Calu3 (cell line): ENCODE measurements around the gene FRMPD4. TPM values are rescaled to one million over a fixed set of nuclear protein-coding genes. Genes with fewer than 3 reads are reported as not detected.

ENCODE experiments used
- BruUV-seq: library from RNA; stranded (reverse); fragments of 400-500 nt; replicated peaks from 2 replicates; lab custom pipeline; 2021; lab: Mats Ljungman, UMichigan
- CTCF ChIA-PET: fragments of 300-600 bp; sonication (Branson Sonifier 250); formaldehyde crosslinking; loops from one replicate; lab custom pipeline; 2022; ENCODE audit warnings: antibody characterized with exemption; lab: Charles Lee
- DNase-seq: peaks from one replicate; pipeline ENCODE4 v3.0.0; 2022
- H3K27ac Mint-ChIP-seq: one replicate; pipeline ENCODE4 v1.8.0; 2022; ENCODE audit warnings: mixed read lengths; ENCODE audit not compliant: unreplicated experiment
- H3K27me3 Mint-ChIP-seq: one replicate; pipeline ENCODE4 v1.8.0; 2022; ENCODE audit warnings: mixed read lengths; ENCODE audit not compliant: unreplicated experiment
- H3K36me3 Mint-ChIP-seq: one replicate; pipeline ENCODE4 v1.8.0; 2022; ENCODE audit warnings: mild to moderate bottlenecking, moderate library complexity, mixed read lengths; ENCODE audit not compliant: insufficient read depth, unreplicated experiment
- H3K4me1 Mint-ChIP-seq: one replicate; pipeline ENCODE4 v1.8.0; 2022; ENCODE audit warnings: mild to moderate bottlenecking, low read depth, mixed read lengths; ENCODE audit not compliant: unreplicated experiment
- H3K4me3 Mint-ChIP-seq: one replicate; pipeline ENCODE4 v1.8.0; 2022; ENCODE audit warnings: mild to moderate bottlenecking, low read depth, moderate library complexity, mixed read lengths; ENCODE audit not compliant: unreplicated experiment
- H3K9me3 Mint-ChIP-seq: one replicate; pipeline ENCODE4 v1.8.0; 2022; ENCODE audit warnings: low read depth, mixed read lengths; ENCODE audit not compliant: unreplicated experiment
- intact Hi-C: fragments of 100-400 bp; cut with micrococcal nuclease; formaldehyde crosslinking; loops from one replicate; pipeline ENCODE4 v1.10.0; 2022; ENCODE audit not compliant: unreplicated experiment
- total RNA-seq: library from RNA; stranded (reverse); gene quantifications from 2 replicates; pipeline ENCODE4 v1.2.3, GENCODE V29; 2022
- TF ChIP-seq, protein P1 (sequence below): fragments of 200-600 bp; IDR thresholded peaks from one replicate; pipeline ENCODE4 v1.8.0; 2022; ENCODE audit warnings: antibody characterized with exemption; ENCODE audit not compliant: unreplicated experiment

FRMPD4 gene
- total RNA-seq, 1 experiment from 2014 or later, result not detected

DNA sequence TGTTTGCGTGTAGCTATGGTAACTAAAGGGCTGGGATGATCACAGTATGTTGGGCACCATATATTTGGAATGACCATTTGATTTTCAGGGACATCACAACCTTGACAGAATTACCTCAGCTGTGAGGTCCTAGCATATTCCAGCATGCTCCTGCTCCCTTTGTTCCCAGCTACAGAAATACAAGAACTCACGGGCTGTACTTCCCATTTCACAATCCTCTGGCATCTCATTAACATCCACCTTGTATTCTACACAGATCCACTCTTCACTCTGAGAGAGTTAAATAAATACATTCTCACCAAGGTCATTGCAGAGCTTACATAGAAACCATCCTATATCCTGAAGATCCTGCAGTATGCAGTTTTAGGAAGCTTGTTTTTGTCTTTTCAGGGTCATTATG lies 169.7 kb downstream of the FRMPD4 start:
- Mint-ChIP-seq H3K4me1 (peaks cover 7% of the 10 kb centered on the region), H3K4me3 (no peak overlapping the region), H3K27ac (no peak overlapping the region), H3K9me3 (no peaks in the 10 kb centered on the region), H3K36me3 (no peaks in the 10 kb centered on the region), H3K27me3 (no peaks in the 10 kb centered on the region)
- CTCF ChIA-PET, result no interaction called here
- TF ChIP-seq, protein P1, sequence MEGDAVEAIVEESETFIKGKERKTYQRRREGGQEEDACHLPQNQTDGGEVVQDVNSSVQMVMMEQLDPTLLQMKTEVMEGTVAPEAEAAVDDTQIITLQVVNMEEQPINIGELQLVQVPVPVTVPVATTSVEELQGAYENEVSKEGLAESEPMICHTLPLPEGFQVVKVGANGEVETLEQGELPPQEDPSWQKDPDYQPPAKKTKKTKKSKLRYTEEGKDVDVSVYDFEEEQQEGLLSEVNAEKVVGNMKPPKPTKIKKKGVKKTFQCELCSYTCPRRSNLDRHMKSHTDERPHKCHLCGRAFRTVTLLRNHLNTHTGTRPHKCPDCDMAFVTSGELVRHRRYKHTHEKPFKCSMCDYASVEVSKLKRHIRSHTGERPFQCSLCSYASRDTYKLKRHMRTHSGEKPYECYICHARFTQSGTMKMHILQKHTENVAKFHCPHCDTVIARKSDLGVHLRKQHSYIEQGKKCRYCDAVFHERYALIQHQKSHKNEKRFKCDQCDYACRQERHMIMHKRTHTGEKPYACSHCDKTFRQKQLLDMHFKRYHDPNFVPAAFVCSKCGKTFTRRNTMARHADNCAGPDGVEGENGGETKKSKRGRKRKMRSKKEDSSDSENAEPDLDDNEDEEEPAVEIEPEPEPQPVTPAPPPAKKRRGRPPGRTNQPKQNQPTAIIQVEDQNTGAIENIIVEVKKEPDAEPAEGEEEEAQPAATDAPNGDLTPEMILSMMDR, result no peak
- intact Hi-C loops, result no loop called here
- no peak for DNase-seq
- BruUV-seq, result no TSS peak

DNA sequence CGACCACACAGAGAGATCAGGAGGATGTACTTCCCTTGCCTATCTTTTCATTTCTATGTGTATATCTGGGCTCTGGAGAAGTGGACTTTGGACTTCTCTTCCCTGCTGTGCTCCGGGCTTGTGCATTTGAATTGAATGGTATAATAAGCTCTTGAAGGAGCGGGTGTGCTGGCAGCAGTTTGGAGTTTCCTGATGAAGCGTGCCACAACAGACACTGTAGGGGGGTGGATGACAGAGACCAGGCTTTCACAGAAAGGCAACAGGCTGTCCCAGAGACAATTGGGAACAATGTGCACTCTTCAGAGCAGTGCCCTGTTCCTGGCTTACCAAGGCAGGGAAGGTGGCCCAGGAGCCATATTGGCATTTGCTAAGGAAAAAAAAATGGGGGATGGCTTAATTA lies 170.1 kb downstream of the FRMPD4 start:
- TF ChIP-seq, protein P1, result no peak
- CTCF ChIA-PET, result no interaction called here
- no peaks in the 10 kb centered on the region for H3K9me3 Mint-ChIP-seq
- no peaks in the 10 kb centered on the region for H3K36me3 Mint-ChIP-seq
- no peak for DNase-seq
- no TSS peak for BruUV-seq
- intact Hi-C loops, result no loop called here
- H3K27me3 Mint-ChIP-seq, result no peaks in the 10 kb centered on the region
- H3K4me1 Mint-ChIP-seq, result peaks cover 7% of the 10 kb centered on the region
- no peak overlapping the region for H3K4me3 Mint-ChIP-seq
- H3K27ac Mint-ChIP-seq, result no peak overlapping the region

DNA sequence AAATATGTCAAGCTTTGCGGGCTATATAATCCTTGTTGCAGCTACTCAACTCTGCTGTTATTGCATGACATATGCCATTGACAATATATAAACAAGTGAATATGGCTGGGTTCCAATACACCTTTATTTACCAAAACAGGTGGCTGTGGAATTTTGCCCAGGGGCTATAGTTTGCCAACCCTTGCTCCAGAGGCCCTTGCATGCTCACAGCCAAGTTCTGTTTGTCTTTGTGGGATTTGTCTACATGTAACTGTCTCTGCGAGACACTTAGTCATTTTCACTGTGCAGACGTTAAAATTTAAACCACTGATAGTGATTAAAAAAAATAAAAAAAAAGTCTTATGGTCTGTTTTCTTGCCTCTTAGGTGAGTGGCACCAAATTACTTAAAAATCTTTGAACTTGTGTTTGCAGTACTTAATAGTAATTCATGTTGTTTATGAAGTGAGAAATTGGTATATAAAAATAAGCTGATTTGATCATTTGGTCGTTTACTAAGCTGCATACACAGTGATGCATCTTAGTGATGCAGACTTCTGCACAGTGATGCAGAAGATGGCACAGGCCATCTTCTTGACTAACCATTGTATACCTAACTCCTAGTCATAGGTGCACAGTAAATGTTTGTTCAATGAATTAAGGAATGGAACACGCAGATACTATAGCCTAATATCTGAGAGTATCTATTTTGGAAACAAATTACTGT lies 170.9 kb downstream of the FRMPD4 start:
- DNase-seq, result no peak
- TF ChIP-seq, protein P1, result no peak
- H3K27me3 Mint-ChIP-seq, result no peaks in the 10 kb centered on the region
- H3K27ac Mint-ChIP-seq, result no peak overlapping the region
- no peak overlapping the region for H3K4me3 Mint-ChIP-seq
- H3K9me3 Mint-ChIP-seq, result no peaks in the 10 kb centered on the region
- H3K36me3 Mint-ChIP-seq, result no peaks in the 10 kb centered on the region
- intact Hi-C loops, result no loop called here
- H3K4me1 Mint-ChIP-seq, result peaks cover 7% of the 10 kb centered on the region
- BruUV-seq, result no TSS peak
- CTCF ChIA-PET, result no interaction called here

DNA sequence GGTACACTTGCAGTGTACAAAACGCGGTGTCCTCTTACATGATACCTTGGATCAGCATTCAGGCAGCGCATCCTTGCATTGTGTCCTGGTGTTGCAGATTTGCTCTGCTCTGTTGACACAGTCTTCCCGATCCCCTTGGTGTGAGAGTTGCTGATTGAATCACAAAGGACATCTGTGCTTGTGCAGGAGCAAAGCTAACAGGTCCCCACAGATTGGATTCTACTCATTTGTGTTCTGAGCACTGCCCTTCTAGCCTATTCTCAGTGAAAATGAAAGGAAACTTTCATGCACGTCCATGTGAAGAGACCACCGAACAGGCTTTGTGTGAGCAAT lies 171.4 kb downstream of the FRMPD4 start:
- Mint-ChIP-seq H3K36me3 (no peaks in the 10 kb centered on the region), H3K9me3 (no peaks in the 10 kb centered on the region), H3K27me3 (no peaks in the 10 kb centered on the region), H3K27ac (no peak overlapping the region), H3K4me3 (no peak overlapping the region), H3K4me1 (peaks cover 7% of the 10 kb centered on the region)
- intact Hi-C loops, result no loop called here
- TF ChIP-seq, protein P1, result no peak
- CTCF ChIA-PET, result no interaction called here
- DNase-seq, result no peak
- no TSS peak for BruUV-seq
